ENCODE results near the gene EXD2.

DNA sequence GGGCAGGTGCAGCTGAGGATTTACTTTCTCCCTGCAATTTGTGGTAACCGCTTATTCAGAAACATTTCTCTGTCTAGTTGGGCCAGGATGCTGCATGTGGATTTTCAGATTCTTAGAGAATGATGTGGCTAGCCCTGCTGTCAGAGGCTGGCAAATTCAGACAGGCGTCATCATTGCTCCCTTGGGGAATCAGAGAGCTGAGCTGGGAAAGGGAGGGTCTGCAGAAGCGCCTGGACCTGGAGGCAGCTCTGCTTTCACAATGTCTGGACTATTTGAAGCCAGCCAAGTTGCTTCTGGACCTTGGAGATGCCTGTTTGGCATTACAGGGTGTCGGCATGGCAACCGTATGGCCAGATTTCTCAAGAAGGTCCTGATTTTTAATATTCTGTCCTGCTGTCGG, 72.1 kb downstream of the EXD2 start:
- TF ChIP-seq, protein P1, sequence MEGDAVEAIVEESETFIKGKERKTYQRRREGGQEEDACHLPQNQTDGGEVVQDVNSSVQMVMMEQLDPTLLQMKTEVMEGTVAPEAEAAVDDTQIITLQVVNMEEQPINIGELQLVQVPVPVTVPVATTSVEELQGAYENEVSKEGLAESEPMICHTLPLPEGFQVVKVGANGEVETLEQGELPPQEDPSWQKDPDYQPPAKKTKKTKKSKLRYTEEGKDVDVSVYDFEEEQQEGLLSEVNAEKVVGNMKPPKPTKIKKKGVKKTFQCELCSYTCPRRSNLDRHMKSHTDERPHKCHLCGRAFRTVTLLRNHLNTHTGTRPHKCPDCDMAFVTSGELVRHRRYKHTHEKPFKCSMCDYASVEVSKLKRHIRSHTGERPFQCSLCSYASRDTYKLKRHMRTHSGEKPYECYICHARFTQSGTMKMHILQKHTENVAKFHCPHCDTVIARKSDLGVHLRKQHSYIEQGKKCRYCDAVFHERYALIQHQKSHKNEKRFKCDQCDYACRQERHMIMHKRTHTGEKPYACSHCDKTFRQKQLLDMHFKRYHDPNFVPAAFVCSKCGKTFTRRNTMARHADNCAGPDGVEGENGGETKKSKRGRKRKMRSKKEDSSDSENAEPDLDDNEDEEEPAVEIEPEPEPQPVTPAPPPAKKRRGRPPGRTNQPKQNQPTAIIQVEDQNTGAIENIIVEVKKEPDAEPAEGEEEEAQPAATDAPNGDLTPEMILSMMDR (IDR thresholded peaks at IDR 0.05; ENCODE audit: borderline replicate concordance, extremely low read depth, low read length, poor library complexity, severe bottlenecking) = no peak
- no peak for TF ChIP-seq EZH2 (IDR thresholded peaks at IDR 0.05; ENCODE audit: borderline replicate concordance, low read depth, low read length, severe bottlenecking)
